Endometrial microvascular endothelial cells (primary cell): ENCODE data around the gene ADARB2. TPM values are rescaled to one million over a fixed set of nuclear protein-coding genes. Genes with fewer than 3 reads are reported as not detected.
"Not testable (repeated sequence)": the region's sequence is repeated elsewhere in the genome, so short reads cannot be mapped to it uniquely, and the experiment has no call there.

Experiments used
- in situ Hi-C: cut with HindIII; loops from 2 replicates; pipeline ENCODE4 v1.10.0; 2017; ENCODE audit warnings: low sequenced_read_pairs, low pct_unique_long_range_greater_than_20kb; ENCODE audit errors: inconsistent ontology term
- total RNA-seq: library from RNA; depleted of rRNA; stranded (reverse); fragments of >200 nt; gene quantifications from one replicate; pipeline ENCODE4 v1.2.3, GENCODE V29; 2015; ENCODE audit errors: inconsistent ontology term

ADARB2 gene
- total RNA-seq, 1 donor from 2014 or later: not detected

- in situ Hi-C loops: no loop called here
Observed at GRCh38 chr10:1630304-1630703, 107.0 kb downstream of the ADARB2 start.

GRCh38 chr10:1629326-1630198, 107.8 kb downstream of the ADARB2 start:
- in situ Hi-C loops: no loop called here

GRCh38 chr10:1628757-1629156, 108.6 kb downstream of the ADARB2 start:
- in situ Hi-C loops: no loop called here

GRCh38 chr10:1627945-1628344, 109.4 kb downstream of the ADARB2 start:
- in situ Hi-C loops: no loop called here

- in situ Hi-C loops: no loop called here
Observed at GRCh38 chr10:1626835-1627234, 110.5 kb downstream of the ADARB2 start.

GRCh38 chr10:1626410-1626809, 110.9 kb downstream of the ADARB2 start:
- in situ Hi-C loops: no loop called here

- in situ Hi-C loops: no loop called here
Observed at GRCh38 chr10:1625731-1626130, 111.6 kb downstream of the ADARB2 start.

GRCh38 chr10:1625079-1625478, 112.2 kb downstream of the ADARB2 start:
- in situ Hi-C loops: no loop called here

GRCh38 chr10:1624240-1624639, 113.1 kb downstream of the ADARB2 start:
- in situ Hi-C loops: no loop called here

- in situ Hi-C loops: no loop called here
Observed at GRCh38 chr10:1620803-1621202, 116.5 kb downstream of the ADARB2 start.

GRCh38 chr10:1617376-1618317, 119.7 kb downstream of the ADARB2 start:
- in situ Hi-C loops: not testable (repeated sequence)

- in situ Hi-C loops: not testable (repeated sequence)
Observed at GRCh38 chr10:1616701-1617100, 120.6 kb downstream of the ADARB2 start.

GRCh38 chr10:1615186-1615954, 122.0 kb downstream of the ADARB2 start:
- in situ Hi-C loops: no loop called here

GRCh38 chr10:1613511-1613910, 123.8 kb downstream of the ADARB2 start:
- in situ Hi-C loops: no loop called here

- in situ Hi-C loops: no loop called here
Observed at GRCh38 chr10:1612908-1613307, 124.4 kb downstream of the ADARB2 start.

GRCh38 chr10:1611936-1612550, 125.3 kb downstream of the ADARB2 start:
- in situ Hi-C loops: no loop called here

GRCh38 chr10:1610986-1611770, 126.1 kb downstream of the ADARB2 start:
- in situ Hi-C loops: no loop called here

- in situ Hi-C loops: no loop called here
Observed at GRCh38 chr10:1609648-1609970, 127.7 kb downstream of the ADARB2 start.
